BLaER1 treated with 17β-estradiol and CSF1 and Interleukin-3, amounts not matched to agents 10 nM and 100 nM (cell line): ENCODE results near the gene ADORA2B.

Experiments used
- H3K27ac ChIP-seq, 11 experiments: shearing (Covaris generic); formaldehyde crosslinking; 2 replicates each; pipeline ENCODE4 v1.8.1; 2022
- H3K27me3 ChIP-seq, 11 experiments: shearing (Covaris generic); formaldehyde crosslinking; 2 replicates each; pipeline ENCODE4 v1.8.1; 2022
- H3K36me3 ChIP-seq, 11 experiments: shearing (Covaris generic); formaldehyde crosslinking; 2 replicates each; pipeline ENCODE4 v1.8.1; 2022
- H3K4me1 ChIP-seq, 10 experiments: shearing (Covaris generic); formaldehyde crosslinking; 2 replicates each; pipeline ENCODE4 v1.8.1; 2022
- H3K4me2 ChIP-seq, 11 experiments: shearing (Covaris generic); formaldehyde crosslinking; 2 replicates each; pipeline ENCODE4 v1.8.1; 2022
- H3K4me3 ChIP-seq, 10 experiments: shearing (Covaris generic); formaldehyde crosslinking; 2 replicates each; pipeline ENCODE4 v1.8.1; 2022
- H3K9ac ChIP-seq, 11 experiments: shearing (Covaris generic); formaldehyde crosslinking; 2 replicates each; pipeline ENCODE4 v1.8.1; 2022
- H3K9me3 ChIP-seq, 11 experiments: shearing (Covaris generic); formaldehyde crosslinking; replicated peaks in 1 of 11; 2 replicates each; pipeline ENCODE4 v1.8.1; 2022
- H4K20me1 ChIP-seq, 11 experiments: shearing (Covaris generic); formaldehyde crosslinking; 2 replicates each; pipeline ENCODE4 v1.8.1; 2022
- Cebpa-rat ChIP-seq, 11 experiments: shearing (Covaris generic); IDR thresholded peaks; 2 replicates each; pipeline ENCODE4 v1.8.1; 2022

ADORA2B gene

GRCh38 chr17:15952916-15953790 lies 8.2 kb downstream of the ADORA2B start:
- Histone ChIP-seq H3K4me1 (peaks cover 0 to 72% (median 44%) of the 10 kb centered on the region in 10 experiments; a peak in 17 of 20 replicates), H3K9me3 (no peaks in the 10 kb centered on the region; a peak in 1 of 22 replicates), H3K27ac (peak overlapping the region in 4 of 11 experiments; percentile 16 to 33 (median 23); a peak in 4 of 22 replicates), H3K9ac (no peak overlapping the region), H3K36me3 (peaks cover 0 to 25% (median 0%) of the 10 kb centered on the region in 11 experiments; a peak in 6 of 22 replicates), H3K4me2 (peak overlapping the region in 5 of 11 experiments; percentile 0 to 89 (median 62); a peak in 8 of 22 replicates), H3K27me3 (no peaks in the 10 kb centered on the region), H3K4me3 (no peak overlapping the region), H4K20me1 (peaks cover 0 to 27% (median 0%) of the 10 kb centered on the region in 11 experiments; a peak in 6 of 22 replicates)
- TF ChIP-seq Cebpa-rat (IDR thresholded peaks at IDR 0.05) = no peak

GRCh38 chr17:15954222-15954621 lies 9.3 kb downstream of the ADORA2B start:
- Histone ChIP-seq H3K9ac (no peak overlapping the region), H3K27ac (no peak overlapping the region), H3K36me3 (peaks cover 0 to 25% (median 0%) of the 10 kb centered on the region in 11 experiments; a peak in 6 of 22 replicates), H3K27me3 (no peaks in the 10 kb centered on the region), H3K4me1 (peaks cover 10 to 78% (median 53%) of the 10 kb centered on the region in 10 experiments), H3K4me3 (no peak overlapping the region), H4K20me1 (peaks cover 0 to 27% (median 0%) of the 10 kb centered on the region in 11 experiments; a peak in 6 of 22 replicates), H3K9me3 (no peaks in the 10 kb centered on the region; a peak in 1 of 22 replicates), H3K4me2 (peak overlapping the region in 6 of 11 experiments; percentile 19 to 89 (median 55); a peak in 11 of 22 replicates)
- TF ChIP-seq Cebpa-rat (IDR thresholded peaks at IDR 0.05) = no peak

GRCh38 chr17:15955793-15956541 lies 11.0 kb downstream of the ADORA2B start:
- peaks cover 0 to 14% (median 0%) of the 10 kb centered on the region in 11 experiments; a peak in 4 of 22 replicates for H3K36me3 ChIP-seq

GRCh38 chr17:15957206-15957605 lies 12.3 kb downstream of the ADORA2B start:
- Histone ChIP-seq H3K27me3 (no peaks in the 10 kb centered on the region), H4K20me1 (peaks cover 0 to 3% (median 0%) of the 10 kb centered on the region in 11 experiments; a peak in 1 of 22 replicates), H3K27ac (peak overlapping the region in 9 of 11 experiments; percentile 84 to 95 (median 92); a peak in 18 of 22 replicates), H3K36me3 (peaks cover 0 to 7% (median 0%) of the 10 kb centered on the region in 11 experiments; a peak in 2 of 22 replicates), H3K4me2 (peak overlapping the region in 7 of 11 experiments; percentile 80 to 90 (median 85); a peak in 13 of 22 replicates), H3K9me3 (no peaks in the 10 kb centered on the region; a peak in 1 of 22 replicates), H3K9ac (no peak overlapping the region; a peak in 1 of 22 replicates), H3K4me3 (no peak overlapping the region), H3K4me1 (peaks cover 17 to 92% (median 63%) of the 10 kb centered on the region in 10 experiments)
- TF ChIP-seq Cebpa-rat (IDR thresholded peaks at IDR 0.05) = no peak

More at GRCh38 chr17:15955793-15956541, 11.0 kb downstream of the ADORA2B start:
- Histone ChIP-seq H3K4me1 (peaks cover 17 to 86% (median 61%) of the 10 kb centered on the region in 10 experiments), H3K4me3 (no peak overlapping the region), H3K4me2 (peak overlapping the region in 10 of 11 experiments; percentile 3 to 90 (median 52); a peak in 17 of 22 replicates), H3K27me3 (no peaks in the 10 kb centered on the region), H3K27ac (peak overlapping the region in 6 of 11 experiments; percentile 90 to 95 (median 92); a peak in 11 of 22 replicates), H3K9me3 (no peaks in the 10 kb centered on the region; a peak in 1 of 22 replicates), H3K9ac (no peak overlapping the region; a peak in 1 of 22 replicates), H4K20me1 (peaks cover 0 to 13% (median 0%) of the 10 kb centered on the region in 11 experiments; a peak in 6 of 22 replicates)
- no peak for TF ChIP-seq Cebpa-rat (IDR thresholded peaks at IDR 0.05)

- peak overlapping the region in 10 of 11 experiments; percentile 67 to 95 (median 92); a peak in 19 of 22 replicates for H3K27ac ChIP-seq
- H3K4me1 ChIP-seq = peaks cover 17 to 91% (median 63%) of the 10 kb centered on the region in 10 experiments
- no peak overlapping the region for H3K4me3 ChIP-seq
- H4K20me1 ChIP-seq = peaks cover 0 to 3% (median 0%) of the 10 kb centered on the region in 11 experiments; a peak in 1 of 22 replicates
- peaks cover 0 to 7% (median 0%) of the 10 kb centered on the region in 11 experiments; a peak in 2 of 22 replicates for H3K36me3 ChIP-seq
- no peak for TF ChIP-seq Cebpa-rat (IDR thresholded peaks at IDR 0.05)
- no peaks in the 10 kb centered on the region for H3K27me3 ChIP-seq
- H3K4me2 ChIP-seq = peak overlapping the region in 10 of 11 experiments; percentile 47 to 90 (median 82); a peak in 19 of 22 replicates
- H3K9ac ChIP-seq = peak overlapping the region in 9 of 11 experiments; percentile 64 to 80 (median 77); a peak in 12 of 22 replicates
- no peaks in the 10 kb centered on the region; a peak in 1 of 22 replicates for H3K9me3 ChIP-seq
These were observed 12.8 kb downstream of the ADORA2B start for GRCh38 chr17:15957608-15958307.

- no peak for TF ChIP-seq Cebpa-rat (IDR thresholded peaks at IDR 0.05)
- H3K27me3 ChIP-seq = no peaks in the 10 kb centered on the region
- H4K20me1 ChIP-seq = no peaks in the 10 kb centered on the region; a peak in 1 of 22 replicates
- no peaks in the 10 kb centered on the region; a peak in 1 of 22 replicates for H3K9me3 ChIP-seq
- H3K4me3 ChIP-seq = peak overlapping the region in 1 of 10 experiments; percentile 10; a peak in 2 of 20 replicates
- H3K4me1 ChIP-seq = peaks cover 17 to 91% (median 62%) of the 10 kb centered on the region in 10 experiments
- peak overlapping the region in 10 of 11 experiments; percentile 67 to 95 (median 92); a peak in 21 of 22 replicates for H3K27ac ChIP-seq
- H3K9ac ChIP-seq = peak overlapping the region in 10 of 11 experiments; percentile 47 to 80 (median 76); a peak in 18 of 22 replicates
- peak overlapping the region; percentile 47 to 90 (median 81) for H3K4me2 ChIP-seq
- H3K36me3 ChIP-seq = peaks cover 0 to 7% (median 0%) of the 10 kb centered on the region in 11 experiments; a peak in 2 of 22 replicates
These were observed 13.5 kb downstream of the ADORA2B start for GRCh38 chr17:15958484-15958854.

GRCh38 chr17:15963670-15964110 lies 18.8 kb downstream of the ADORA2B start:
- Histone ChIP-seq H3K9me3 (no peaks in the 10 kb centered on the region), H3K4me2 (peak overlapping the region; percentile 4 to 93 (median 34); a peak in 15 of 22 replicates), H4K20me1 (peaks cover 0 to 6% (median 0%) of the 10 kb centered on the region in 11 experiments; a peak in 1 of 22 replicates), H3K27me3 (no peaks in the 10 kb centered on the region), H3K4me1 (peaks cover 60 to 91% (median 69%) of the 10 kb centered on the region in 10 experiments), H3K27ac (peak overlapping the region in 9 of 11 experiments; percentile 3 to 91 (median 84); a peak in 16 of 22 replicates), H3K36me3 (no peaks in the 10 kb centered on the region), H3K4me3 (no peak overlapping the region), H3K9ac (peak overlapping the region in 2 of 11 experiments; percentile 13 to 18; a peak in 1 of 22 replicates)
- TF ChIP-seq Cebpa-rat (IDR thresholded peaks at IDR 0.05) = no peak
